ENCODE measurements around the gene FAM13A. TPM values are rescaled to one million over a fixed set of nuclear protein-coding genes. Genes with fewer than 3 reads are reported as not detected.
"Not testable (repeated sequence)": the region's sequence is repeated elsewhere in the genome, so short reads cannot be mapped to it uniquely, and the experiment has no call there.

FAM13A gene
- total and polyA plus RNA-seq, 2 of the 8 experiments (the other 6 are each of a cell fraction or from before 2014, with no cell fraction given): 7.1 to 16.5 TPM

- H4K20me1 ChIP-seq (replicated peaks in 1 of 2; ENCODE audit: control insufficient read depth in 1 of 2, insufficient read depth in 2 of 2, low read length in 2 of 2); H4K8ac ChIP-seq (ENCODE audit: extremely low read depth, insufficient read depth, low read length); H2BK5ac ChIP-seq (ENCODE audit: low read depth, low read length); H3K27ac ChIP-seq (ENCODE audit: low read depth, low read length); H3K4me2 ChIP-seq (ENCODE audit: insufficient read depth in 1 of 2, low read depth in 2 of 2, low read length in 2 of 2); H3K79me2 ChIP-seq (ENCODE audit: control insufficient read depth in 1 of 2, insufficient read depth in 2 of 2, low read length in 2 of 2); H3K4me1 ChIP-seq (replicated peaks in 1 of 4; ENCODE audit: control insufficient read depth in 3 of 4, insufficient read depth in 4 of 4, low read length in 3 of 4); POLR2A ChIA-PET (ENCODE audit: partially characterized antibody); H3K14ac ChIP-seq (ENCODE audit: insufficient read length); H2BK15ac ChIP-seq (ENCODE audit: low read length); H3K23me2 ChIP-seq (ENCODE audit: low read depth, low read length); H3K23ac ChIP-seq (ENCODE audit: insufficient read length); H2BK12ac ChIP-seq (ENCODE audit: low read depth, low read length); H3K9ac ChIP-seq (replicated peaks in 1 of 4; ENCODE audit: extremely low read depth in 1 of 4, low read depth in 3 of 4, low read length in 3 of 4); H2BK120ac ChIP-seq (replicated peaks; ENCODE audit: low read depth, low read length); H3K18ac ChIP-seq (ENCODE audit: extremely low read depth, low read length); H3K27me3 ChIP-seq (replicated peaks in 1 of 4; ENCODE audit: control insufficient read depth in 3 of 4, extremely low read depth in 1 of 4, insufficient read depth in 3 of 4, low read length in 3 of 4); DNase-seq (ENCODE audit: low read depth in 1 of 2, low spot score in 2 of 2); H3K79me1 ChIP-seq (ENCODE audit: low read depth, low read length); H2AFZ ChIP-seq (ENCODE audit: low read length); H4K91ac ChIP-seq (replicated peaks; ENCODE audit: insufficient read length, low read length); H3K4me3 ChIP-seq (ENCODE audit: extremely low read depth in 1 of 4, insufficient read depth in 2 of 4, low read depth in 3 of 4, low read length in 4 of 4); H4K5ac ChIP-seq (ENCODE audit: insufficient read length, low read depth, low read length); H3K56ac ChIP-seq (replicated peaks; ENCODE audit: insufficient read length, low read depth, low read length); H2BK20ac ChIP-seq (ENCODE audit: low read length); H3K4ac ChIP-seq (replicated peaks; ENCODE audit: insufficient read length, low read depth, low read length); FAIRE-seq; CTCF ChIA-PET (ENCODE audit: partially characterized antibody); H2AK5ac ChIP-seq (ENCODE audit: low read depth, low read length); H3K36me3 ChIP-seq (ENCODE audit: control insufficient read depth in 2 of 4, insufficient read depth in 4 of 4, low read length in 3 of 4); H3K9me3 ChIP-seq (ENCODE audit: insufficient read depth in 2 of 2, low read depth in 1 of 2, low read length in 1 of 2): not testable (repeated sequence)
- 80% methylated on average over 3 of the region's 3 CpGs; no CpG with 5 or more reads in 1 of the 2 experiments for WGBS, 2 experiments (ENCODE audit: extremely low coverage in 1 of 2, insufficient coverage in 1 of 2, insufficient read length in 1 of 2, insufficient replicate concordance in 2 of 2, low coverage in 1 of 2, low lambda C conversion rate in 2 of 2, missing lambda C conversion rate in 1 of 2)
These were observed 169.6 kb downstream of the FAM13A start for GRCh38 chr4:88887409-88887808.

Data from H1 (cell line).